Neural progenitor cell (in vitro differentiated cells): ENCODE data around the gene IFFO2.

Experiments
- CTCF ChIP-seq: fragments of 200-600 bp; sonication (generic); IDR thresholded peaks from 2 replicates; pipeline ENCODE4 v1.5.1; 2017; ENCODE audit warnings: antibody characterized with exemption, mild to moderate bottlenecking
- EZH2 ChIP-seq: fragments of 200-600 bp; sonication (generic); IDR thresholded peaks from 2 replicates; pipeline ENCODE4 v1.6.1; 2017; ENCODE audit warnings: antibody characterized with exemption, mild to moderate bottlenecking, moderate library complexity
- EZH2phosphoT487 ChIP-seq: fragments of 200-600 bp; sonication (generic); IDR thresholded peaks from 2 replicates; pipeline ENCODE4 v1.6.1; 2017; ENCODE audit warnings: antibody characterized with exemption

GRCh38 chr1:18928985-18929384 lies 27.5 kb downstream of the IFFO2 start:
- no peak for TF ChIP-seq CTCF
- no peak for TF ChIP-seq EZH2
- no peak for TF ChIP-seq EZH2phosphoT487
